Hepatocyte (in vitro differentiated cells): ENCODE measurements around the gene SLF2. TPM values are rescaled to one million over a fixed set of nuclear protein-coding genes. Genes with fewer than 3 reads are reported as not detected.

Experiments
- DNase-seq: peaks from one replicate; pipeline ENCODE4 v3.0.0-alpha.2; 2016; ENCODE audit warnings: low spot score
- H2AFZ ChIP-seq: fragments of 200-600 bp; sonication (generic); 2 replicates; pipeline ENCODE4 v1.6.0; 2016; ENCODE audit warnings: antibody characterized with exemption, mild to moderate bottlenecking
- H3K27ac ChIP-seq: fragments of 200-600 bp; sonication (generic); 2 replicates; pipeline ENCODE4 v1.5.1; 2016; ENCODE audit warnings: mild to moderate bottlenecking
- H3K27me3 ChIP-seq: fragments of 200-600 bp; sonication (generic); 2 replicates; pipeline ENCODE4 v1.6.1; 2016
- H3K36me3 ChIP-seq: fragments of 200-600 bp; sonication (generic); replicated peaks from 2 replicates; pipeline ENCODE4 v1.5.1; 2016; ENCODE audit warnings: low read depth; ENCODE audit not compliant: insufficient read depth
- H3K4me1 ChIP-seq: fragments of 200-600 bp; sonication (generic); 2 replicates; pipeline ENCODE4 v1.5.1; 2016; ENCODE audit warnings: mild to moderate bottlenecking, moderate library complexity; ENCODE audit not compliant: insufficient read depth
- H3K4me2 ChIP-seq: fragments of 200-600 bp; sonication (generic); 2 replicates; pipeline ENCODE4 v1.6.0; 2016
- H3K4me3 ChIP-seq: fragments of 200-600 bp; sonication (generic); 2 replicates; pipeline ENCODE4 v1.5.1; 2016; ENCODE audit warnings: mild to moderate bottlenecking
- H3K79me2 ChIP-seq: fragments of 200-600 bp; sonication (generic); 2 replicates; pipeline ENCODE4 v1.6.0; 2017; ENCODE audit warnings: mild to moderate bottlenecking
- H3K9me2 ChIP-seq: fragments of 200-600 bp; sonication (generic); replicated peaks from 2 replicates; pipeline ENCODE4 v1.6.0; 2017; ENCODE audit warnings: mild to moderate bottlenecking; ENCODE audit not compliant: insufficient read depth
- H3K9me3 ChIP-seq: fragments of 200-600 bp; sonication (generic); 2 replicates; pipeline ENCODE4 v1.5.1; 2016; ENCODE audit warnings: low read depth, mild to moderate bottlenecking
- H4K20me1 ChIP-seq: fragments of 200-600 bp; sonication (generic); 2 replicates; pipeline ENCODE4 v1.6.0; 2016; ENCODE audit warnings: mild to moderate bottlenecking; ENCODE audit not compliant: insufficient read depth, poor library complexity, severe bottlenecking
- CTCF ChIP-seq: fragments of 200-600 bp; sonication (generic); IDR thresholded peaks from 2 replicates; pipeline ENCODE4 v1.5.1; 2016; ENCODE audit warnings: antibody characterized with exemption, mild to moderate bottlenecking; ENCODE audit not compliant: poor library complexity
- EZH2 ChIP-seq: fragments of 200-600 bp; sonication (generic); IDR thresholded peaks from 2 replicates; pipeline ENCODE4 v1.6.1; 2016; ENCODE audit warnings: antibody characterized with exemption, mild to moderate bottlenecking, borderline replicate concordance
- EZH2phosphoT487 ChIP-seq: fragments of 200-600 bp; sonication (generic); IDR thresholded peaks from one replicate; pipeline ENCODE4 v1.6.1; 2018; ENCODE audit warnings: antibody characterized with exemption, mild to moderate bottlenecking, low read depth, moderate library complexity; ENCODE audit not compliant: unreplicated experiment, severe bottlenecking
- WGBS: methylation state at CpG from one replicate; pipeline ENCODE4 v1.1.6; 2016; ENCODE audit warnings: low lambda C conversion rate; ENCODE audit errors: missing lambda C conversion rate; 5-methylcytosine and 5-hydroxymethylcytosine counted together
- polyA plus RNA-seq: library from polyadenylated mRNA; unstranded; fragments of >200 nt; fragmentation: Nextera tagmentation; extraction: Ambion mirVana; gene quantifications from 2 replicates; pipeline ENCODE4 v1.2.1, GENCODE V29; 2016
- total RNA-seq: library from RNA; depleted of rRNA; stranded (reverse); fragments of >200 nt; gene quantifications from 2 replicates; pipeline ENCODE4 v1.2.3, GENCODE V29; 2014

The SLF2 gene
- total and polyA plus RNA-seq, 2 experiments from 2014 or later = 11.7 to 23.5 TPM

GRCh38 chr10:100976906-100977305 lies 64.1 kb downstream of the SLF2 start:
- Histone ChIP-seq H4K20me1 (no peaks in the 10 kb centered on the region), H3K27ac (no peak overlapping the region), H3K4me1 (peaks cover 7% of the 10 kb centered on the region), H2AFZ (no peak overlapping the region), H3K4me3 (no peak overlapping the region), H3K36me3 (no peaks in the 10 kb centered on the region), H3K79me2 (peaks cover 18% of the 10 kb centered on the region), H3K9me2 (no peaks in the 10 kb centered on the region), H3K9me3 (no peaks in the 10 kb centered on the region), H3K4me2 (no peak overlapping the region), H3K27me3 (no peaks in the 10 kb centered on the region)
- WGBS = 89% methylated on average over 3 of the region's 3 CpGs
- TF ChIP-seq EZH2phosphoT487 (no peak), EZH2 (no peak), CTCF (no peak)
- no peak for DNase-seq

GRCh38 chr10:100977436-100977835 lies 64.7 kb downstream of the SLF2 start:
- Histone ChIP-seq H3K27me3 (no peaks in the 10 kb centered on the region), H3K27ac (no peak overlapping the region), H2AFZ (no peak overlapping the region), H3K9me3 (no peaks in the 10 kb centered on the region), H3K36me3 (no peaks in the 10 kb centered on the region), H4K20me1 (no peaks in the 10 kb centered on the region), H3K4me2 (no peak overlapping the region), H3K9me2 (no peaks in the 10 kb centered on the region), H3K4me3 (no peak overlapping the region), H3K79me2 (peaks cover 12% of the 10 kb centered on the region), H3K4me1 (peaks cover 1% of the 10 kb centered on the region)
- no peak for TF ChIP-seq CTCF
- no peak for TF ChIP-seq EZH2
- DNase-seq = no peak
- 93% methylated on average over 6 of the region's 6 CpGs for WGBS

GRCh38 chr10:100978121-100978900 lies 65.5 kb downstream of the SLF2 start:
- Histone ChIP-seq H3K4me3 (no peak overlapping the region), H3K4me2 (no peak overlapping the region), H3K27me3 (no peaks in the 10 kb centered on the region), H4K20me1 (no peaks in the 10 kb centered on the region), H2AFZ (no peak overlapping the region), H3K27ac (no peak overlapping the region), H3K36me3 (no peaks in the 10 kb centered on the region), H3K9me3 (no peaks in the 10 kb centered on the region), H3K9me2 (no peaks in the 10 kb centered on the region), H3K4me1 (no peaks in the 10 kb centered on the region), H3K79me2 (peaks cover 5% of the 10 kb centered on the region)
- TF ChIP-seq EZH2 (no peak), EZH2phosphoT487 (no peak), CTCF (no peak)
- 97% methylated on average over 13 of the region's 13 CpGs for WGBS
- DNase-seq = no peak
